ENCODE measurements around the gene NLRP13. TPM values are rescaled to one million over a fixed set of nuclear protein-coding genes. Genes with fewer than 3 reads are reported as not detected.

NLRP13 gene
- polyA plus RNA-seq, 1 of the 3 experiments (the other 2 are of a cell fraction), result not detected

Other genes with a start within 250 kb of the NLRP13 start
- not detected in 2 replicates for gene NLRP9, start 193.9 kb downstream of the NLRP13 start, polyA plus RNA-seq (2012; rRNA removed)
- gene RFPL4A, start 173.2 kb downstream of the NLRP13 start, polyA plus RNA-seq (2012; rRNA removed), result 0.06 TPM in 1 of 2 replicates, not detected in the other
- not detected in 2 replicates for gene RFPL4AL1, start 163.2 kb downstream of the NLRP13 start, polyA plus RNA-seq (2012; rRNA removed)
- gene NLRP11, start 100.3 kb downstream of the NLRP13 start, polyA plus RNA-seq (2012; rRNA removed), result 0.02 TPM in 1 of 2 replicates, not detected in the other
- gene NLRP4, start 95.8 kb downstream of the NLRP13 start, polyA plus RNA-seq (2012; rRNA removed), result 0.02 and 0.03 TPM in 2 replicates
- not detected in 2 replicates for gene NLRP8, start 15.5 kb upstream of the NLRP13 start, polyA plus RNA-seq (2012; rRNA removed)
- not detected in 2 replicates for gene NLRP5, start 54.4 kb upstream of the NLRP13 start, polyA plus RNA-seq (2012; rRNA removed)
- 14.3 and 16.0 TPM in 2 replicates for gene ZNF787, start 189.0 kb upstream of the NLRP13 start, polyA plus RNA-seq (2012; rRNA removed)
- gene ZNF444, start 209.0 kb upstream of the NLRP13 start, polyA plus RNA-seq (2012; rRNA removed), result 21.8 and 23.2 TPM in 2 replicates
- gene GALP, start 243.7 kb upstream of the NLRP13 start, polyA plus RNA-seq (2012; rRNA removed), result not detected in 2 replicates

All from SK-N-SH (cell line).